Activated naive CD4-positive, alpha-beta T cell treated with anti-CD3 and anti-CD28 coated beads for 36 hours (primary cell): ENCODE results near the gene GULP1. TPM values are rescaled to one million over a fixed set of nuclear protein-coding genes. Genes with fewer than 3 reads are reported as not detected.

Source experiments
- CTCF ChIA-PET: fragments of 350-600 bp; sonication (Branson Sonifier 250); formaldehyde crosslinking; loops from one replicate; lab custom pipeline; 2021; ENCODE audit warnings: antibody characterized with exemption; lab: Charles Lee
- DNase-seq: peaks from one replicate; pipeline ENCODE4 v3.0.0-alpha.2; 2020
- H3K27ac Mint-ChIP-seq: one replicate; pipeline ENCODE4 v1.8.0; 2021; ENCODE audit warnings: mild to moderate bottlenecking, mixed read lengths
- H3K27me3 Mint-ChIP-seq: one replicate; pipeline ENCODE4 v1.8.0; 2021; ENCODE audit warnings: low read depth, mixed read lengths
- H3K36me3 Mint-ChIP-seq: one replicate; pipeline ENCODE4 v1.8.0; 2021; ENCODE audit warnings: low read depth, mixed read lengths
- H3K4me1 Mint-ChIP-seq: one replicate; pipeline ENCODE4 v1.8.0; 2021; ENCODE audit warnings: low read depth, mixed read lengths
- H3K4me3 Mint-ChIP-seq: one replicate; pipeline ENCODE4 v1.8.0; 2021; ENCODE audit warnings: mild to moderate bottlenecking, moderate library complexity, mixed read lengths
- H3K9me3 Mint-ChIP-seq: one replicate; pipeline ENCODE4 v1.8.0; 2021; ENCODE audit warnings: mixed read lengths
- intact Hi-C: fragments of 100-400 bp; cut with micrococcal nuclease; formaldehyde crosslinking; loops from one replicate; pipeline ENCODE4 v1.15.1; 2023
- total RNA-seq, 2 experiments: library from RNA; stranded (reverse); gene quantifications; one replicate each; pipeline ENCODE4 v1.2.3, GENCODE V29; 2021

GULP1 gene
- total RNA-seq, 2 experiments from 2014 or later, result not detected

DNA sequence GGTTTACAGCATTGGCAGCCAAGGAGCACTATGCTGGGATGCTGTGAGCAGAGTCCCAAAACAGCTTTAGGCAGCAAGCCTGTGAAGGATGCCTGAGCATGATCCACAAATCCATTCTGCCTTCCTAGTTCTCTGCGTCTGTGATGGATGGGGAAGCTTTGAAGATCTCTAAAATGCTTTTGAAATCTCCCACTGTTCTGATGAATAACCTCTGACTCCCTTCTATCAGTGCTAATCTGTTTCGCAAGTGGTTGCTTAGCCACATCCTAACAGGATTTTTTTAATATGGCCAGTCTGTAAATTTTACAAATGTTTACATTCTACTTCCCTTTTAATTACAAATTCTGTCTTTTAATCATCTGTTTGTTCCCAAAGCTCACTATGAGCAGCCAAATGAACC is 319.2 kb downstream of the GULP1 start:
- no peaks in the 10 kb centered on the region for H3K4me1 Mint-ChIP-seq
- no peak for DNase-seq
- H3K4me3 Mint-ChIP-seq, result no peak overlapping the region
- no peaks in the 10 kb centered on the region for H3K27me3 Mint-ChIP-seq
- CTCF ChIA-PET, result no interaction called here
- H3K36me3 Mint-ChIP-seq, result no peaks in the 10 kb centered on the region
- intact Hi-C loops, result no loop called here
- peaks cover 1% of the 10 kb centered on the region for H3K9me3 Mint-ChIP-seq
- H3K27ac Mint-ChIP-seq, result no peak overlapping the region

DNA sequence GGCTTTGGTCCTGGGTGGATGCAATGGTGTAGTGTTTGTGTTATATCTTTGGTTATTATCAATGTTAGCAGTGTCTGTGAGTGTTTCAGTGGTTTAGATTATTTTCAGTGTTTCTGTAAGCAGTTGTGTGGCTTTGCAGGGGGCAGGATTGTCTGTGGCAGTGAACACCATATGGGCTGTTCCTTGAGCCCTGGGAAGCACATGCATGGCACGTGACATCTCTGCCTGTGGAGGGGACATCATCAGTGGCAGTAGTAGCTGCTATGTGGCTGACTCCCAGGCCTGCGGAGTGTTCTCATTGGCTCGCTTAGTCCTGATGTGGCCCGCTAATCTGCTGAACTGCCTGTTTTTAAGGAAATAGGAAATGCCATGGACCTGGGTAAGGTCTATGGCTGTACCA is 327.5 kb downstream of the GULP1 start:
- no peak for DNase-seq
- H3K4me1 Mint-ChIP-seq, result no peaks in the 10 kb centered on the region
- intact Hi-C loops, result no loop called here
- peaks cover 4% of the 10 kb centered on the region for H3K27me3 Mint-ChIP-seq
- peaks cover 2% of the 10 kb centered on the region for H3K9me3 Mint-ChIP-seq
- no peak overlapping the region for H3K4me3 Mint-ChIP-seq
- H3K27ac Mint-ChIP-seq, result no peak overlapping the region
- CTCF ChIA-PET, result no interaction called here
- H3K36me3 Mint-ChIP-seq, result no peaks in the 10 kb centered on the region

DNA sequence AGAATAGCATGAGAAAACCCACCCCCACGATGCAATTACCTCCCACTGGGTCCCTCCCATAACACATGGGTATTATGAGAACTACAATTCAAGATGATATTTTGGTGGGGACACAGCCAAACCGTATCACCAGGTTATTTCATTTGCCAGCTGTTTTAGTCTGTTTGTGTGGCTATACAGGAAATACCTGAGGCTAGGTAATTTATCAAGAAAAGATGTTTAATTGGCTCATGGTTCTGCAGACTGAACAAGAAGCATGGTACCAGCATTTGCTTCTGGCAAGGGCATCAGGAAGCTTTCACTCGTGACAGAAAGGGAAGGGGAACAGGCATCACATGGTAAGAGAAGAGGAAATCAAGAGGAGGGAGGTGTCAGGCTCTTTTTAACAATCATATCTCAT is 329.2 kb downstream of the GULP1 start:
- no peak overlapping the region for H3K27ac Mint-ChIP-seq
- H3K4me1 Mint-ChIP-seq, result no peaks in the 10 kb centered on the region
- peaks cover 2% of the 10 kb centered on the region for H3K9me3 Mint-ChIP-seq
- peaks cover 4% of the 10 kb centered on the region for H3K27me3 Mint-ChIP-seq
- CTCF ChIA-PET, result no interaction called here
- H3K4me3 Mint-ChIP-seq, result no peak overlapping the region
- intact Hi-C loops, result no loop called here
- DNase-seq, result no peak
- no peaks in the 10 kb centered on the region for H3K36me3 Mint-ChIP-seq

DNA sequence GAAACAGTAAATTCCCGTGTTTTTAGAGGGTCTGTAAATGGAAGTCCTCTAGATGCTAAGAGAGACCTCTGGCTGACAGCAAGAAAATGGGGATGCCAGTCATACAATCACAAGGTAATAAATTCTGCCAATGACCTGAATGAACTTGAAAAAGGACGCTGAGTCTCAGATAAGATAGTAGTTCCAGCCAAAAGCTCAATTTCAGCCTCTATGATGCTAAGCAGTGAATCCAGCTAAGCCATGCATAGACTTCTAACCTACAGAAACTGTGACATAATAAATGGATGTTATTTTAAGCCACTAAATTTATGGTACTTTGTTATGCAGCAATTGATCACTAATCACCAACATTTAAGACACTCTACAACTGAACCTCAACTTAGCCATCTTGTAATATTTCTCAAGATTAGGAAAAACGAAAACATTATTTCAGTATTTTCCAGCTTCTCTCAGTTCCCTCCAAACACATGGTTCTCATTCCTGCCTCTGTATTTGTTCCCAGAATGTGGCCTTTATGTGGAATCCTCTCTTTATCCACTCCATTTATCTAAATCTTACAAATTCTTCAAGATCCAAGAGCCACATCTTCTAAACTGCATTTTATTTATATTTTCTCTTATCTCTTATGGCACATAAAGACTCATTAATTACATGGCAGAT is 331.1 kb downstream of the GULP1 start:
- peaks cover 2% of the 10 kb centered on the region for H3K9me3 Mint-ChIP-seq
- no peak overlapping the region for H3K27ac Mint-ChIP-seq
- CTCF ChIA-PET, result no interaction called here
- no peak overlapping the region for H3K4me3 Mint-ChIP-seq
- DNase-seq, result no peak
- H3K36me3 Mint-ChIP-seq, result no peaks in the 10 kb centered on the region
- no peaks in the 10 kb centered on the region for H3K4me1 Mint-ChIP-seq
- intact Hi-C loops, result no loop called here
- H3K27me3 Mint-ChIP-seq, result peaks cover 4% of the 10 kb centered on the region

DNA sequence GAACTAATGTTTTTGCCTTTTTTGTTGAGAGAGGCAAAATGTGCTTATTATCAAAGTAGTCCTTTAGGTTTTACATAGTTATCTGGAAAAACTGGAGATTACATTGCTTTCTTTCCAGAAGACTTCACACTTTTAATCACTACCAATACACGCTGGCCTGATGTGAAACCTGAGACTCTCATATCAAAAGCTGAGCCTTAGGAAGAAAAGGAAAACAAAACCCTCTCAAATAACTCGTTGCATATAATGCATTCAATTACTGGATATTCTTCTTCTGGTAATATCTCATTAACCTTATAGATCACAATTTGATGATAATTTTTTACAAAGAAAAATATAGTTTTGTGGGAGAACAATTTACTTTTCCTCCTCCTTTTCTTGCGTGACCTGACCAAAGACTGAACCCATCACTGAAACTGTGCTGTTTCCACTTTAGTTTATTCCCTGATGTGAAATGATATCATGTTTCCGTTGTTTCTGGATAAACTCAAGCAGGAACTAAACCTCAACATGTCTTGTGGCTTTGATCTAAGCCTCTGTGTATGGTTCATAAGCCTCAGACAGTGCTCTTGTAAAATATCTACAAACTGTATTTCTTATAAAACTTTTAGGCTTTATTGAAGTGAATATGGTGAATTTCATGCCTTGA is 332.4 kb downstream of the GULP1 start:
- Mint-ChIP-seq H3K27ac (no peak overlapping the region), H3K9me3 (no peaks in the 10 kb centered on the region), H3K36me3 (no peaks in the 10 kb centered on the region), H3K4me1 (no peaks in the 10 kb centered on the region), H3K4me3 (no peak overlapping the region), H3K27me3 (peaks cover 4% of the 10 kb centered on the region)
- CTCF ChIA-PET, result no interaction called here
- DNase-seq, result no peak
- intact Hi-C loops, result no loop called here

- Mint-ChIP-seq H3K4me3 (no peak overlapping the region), H3K4me1 (no peaks in the 10 kb centered on the region), H3K27me3 (peaks cover 4% of the 10 kb centered on the region), H3K9me3 (no peaks in the 10 kb centered on the region), H3K36me3 (no peaks in the 10 kb centered on the region), H3K27ac (no peak overlapping the region)
- CTCF ChIA-PET, result no interaction called here
- no peak for DNase-seq
- intact Hi-C loops, result no loop called here
These were observed 335.8 kb downstream of the GULP1 start for GRCh38 chr2:188627471-188627870.

- intact Hi-C loops, result no loop called here
- Mint-ChIP-seq H3K27me3 (no peaks in the 10 kb centered on the region), H3K4me1 (no peaks in the 10 kb centered on the region), H3K4me3 (no peak overlapping the region), H3K27ac (no peak overlapping the region), H3K36me3 (no peaks in the 10 kb centered on the region), H3K9me3 (no peaks in the 10 kb centered on the region)
- CTCF ChIA-PET, result no interaction called here
- DNase-seq, result no peak
These were observed 337.5 kb downstream of the GULP1 start for GRCh38 chr2:188628989-188629752.

- CTCF ChIA-PET, result no interaction called here
- no peak overlapping the region for H3K4me3 Mint-ChIP-seq
- no peak for DNase-seq
- no peaks in the 10 kb centered on the region for H3K36me3 Mint-ChIP-seq
- no peaks in the 10 kb centered on the region for H3K27me3 Mint-ChIP-seq
- H3K27ac Mint-ChIP-seq, result no peak overlapping the region
- no peaks in the 10 kb centered on the region for H3K4me1 Mint-ChIP-seq
- H3K9me3 Mint-ChIP-seq, result no peaks in the 10 kb centered on the region
- intact Hi-C loops, result no loop called here
These were observed 338.3 kb downstream of the GULP1 start for GRCh38 chr2:188629753-188630527.

DNA sequence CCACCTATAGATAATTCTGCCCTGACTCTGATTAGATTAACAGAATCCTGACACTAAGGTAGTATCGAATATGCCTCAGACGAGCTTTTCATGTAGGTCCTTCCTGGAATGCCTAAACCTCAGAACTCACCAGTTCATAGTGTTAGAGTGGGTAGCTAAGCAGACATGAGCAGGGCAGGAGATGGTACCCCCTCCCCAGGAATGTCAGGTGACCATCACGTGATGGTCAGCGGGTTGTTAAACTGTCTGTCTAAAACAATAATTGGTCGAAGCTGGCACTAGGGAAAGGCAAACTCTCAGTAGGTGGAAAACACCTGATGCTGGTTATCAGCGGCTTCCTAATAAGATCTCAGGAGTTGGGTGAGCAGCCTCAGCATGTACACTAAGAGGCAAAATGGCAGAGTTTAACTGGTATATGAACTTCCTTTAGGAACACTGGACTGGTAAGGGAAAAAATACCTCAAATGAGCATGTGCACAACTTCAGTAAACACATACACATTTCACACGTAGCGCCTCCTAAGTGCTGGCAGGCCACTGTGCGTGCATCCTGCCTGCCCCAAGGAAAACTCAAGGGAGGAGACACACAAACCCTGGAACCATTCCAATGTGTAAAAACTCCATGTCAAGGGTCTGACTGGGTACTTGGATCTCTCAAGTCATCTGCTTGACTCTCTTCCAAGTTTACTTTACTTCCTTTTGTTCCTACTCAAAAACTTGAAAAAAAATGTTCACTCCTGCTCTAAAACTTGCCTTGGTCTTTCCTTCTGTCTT is 339.5 kb downstream of the GULP1 start:
- CTCF ChIA-PET, result no interaction called here
- no peak for DNase-seq
- Mint-ChIP-seq H3K4me3 (no peak overlapping the region), H3K9me3 (no peaks in the 10 kb centered on the region), H3K27ac (no peak overlapping the region), H3K36me3 (no peaks in the 10 kb centered on the region), H3K27me3 (no peaks in the 10 kb centered on the region), H3K4me1 (no peaks in the 10 kb centered on the region)
- intact Hi-C loops, result no loop called here

DNA sequence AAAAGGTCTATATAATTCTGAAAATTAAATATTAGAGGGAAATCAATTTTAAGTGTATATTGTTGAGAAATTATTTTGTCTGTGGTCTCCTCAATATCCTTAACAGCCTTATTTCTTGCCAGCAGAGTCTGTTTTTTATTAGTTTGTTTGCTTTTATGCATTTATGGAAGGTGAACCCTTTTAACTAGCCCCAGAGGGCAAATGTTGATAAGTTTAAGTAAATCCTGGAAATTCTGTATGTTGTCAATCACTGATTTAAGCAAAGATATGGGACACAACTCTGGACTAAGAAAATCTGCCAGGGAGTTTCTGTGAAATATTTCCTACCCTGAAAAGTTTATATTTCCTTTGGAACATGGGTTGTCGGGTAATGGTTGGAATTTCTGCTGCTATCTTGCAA is 343.0 kb downstream of the GULP1 start:
- H3K4me1 Mint-ChIP-seq, result no peaks in the 10 kb centered on the region
- intact Hi-C loops, result no loop called here
- no peaks in the 10 kb centered on the region for H3K36me3 Mint-ChIP-seq
- CTCF ChIA-PET, result no interaction called here
- no peak overlapping the region for H3K27ac Mint-ChIP-seq
- no peaks in the 10 kb centered on the region for H3K27me3 Mint-ChIP-seq
- no peak overlapping the region for H3K4me3 Mint-ChIP-seq
- H3K9me3 Mint-ChIP-seq, result no peaks in the 10 kb centered on the region
- DNase-seq, result no peak
